Endothelial cell (in vitro differentiated cells): ENCODE data around the gene ZACN. TPM values are rescaled to one million over a fixed set of nuclear protein-coding genes. Genes with fewer than 3 reads are reported as not detected.
A peak's percentile ranks its signal among the peaks of the same experiment; 100 is the strongest.

Experiments used
- DNase-seq: peaks from one replicate; pipeline ENCODE4 v3.0.0; 2021; ENCODE audit warnings: low spot score
- H3K27ac Mint-ChIP-seq: one replicate; pipeline ENCODE4 v1.8.0; 2021; ENCODE audit warnings: mixed read lengths, inconsistent platforms; ENCODE audit not compliant: unreplicated experiment
- H3K27me3 Mint-ChIP-seq: one replicate; pipeline ENCODE4 v1.8.0; 2021; ENCODE audit warnings: mild to moderate bottlenecking, moderate library complexity, mixed read lengths, inconsistent platforms; ENCODE audit not compliant: unreplicated experiment
- H3K36me3 Mint-ChIP-seq: one replicate; pipeline ENCODE4 v1.8.0; 2021; ENCODE audit warnings: mild to moderate bottlenecking, low read depth, mixed read lengths, inconsistent platforms; ENCODE audit not compliant: unreplicated experiment
- H3K4me1 Mint-ChIP-seq: one replicate; pipeline ENCODE4 v1.8.0; 2021; ENCODE audit warnings: mild to moderate bottlenecking, mixed read lengths, inconsistent platforms; ENCODE audit not compliant: unreplicated experiment
- H3K4me3 Mint-ChIP-seq: one replicate; pipeline ENCODE4 v1.8.0; 2021; ENCODE audit warnings: mild to moderate bottlenecking, mixed read lengths, inconsistent platforms; ENCODE audit not compliant: unreplicated experiment
- H3K9me3 Mint-ChIP-seq: one replicate; pipeline ENCODE4 v1.8.0; 2021; ENCODE audit warnings: mixed read lengths, inconsistent platforms; ENCODE audit not compliant: unreplicated experiment
- total RNA-seq: library from RNA; stranded (reverse); fragmentation: NEBNext Ultra II Directional; extraction: Animal tissue kit (Norgen Biotek cat#: 25700); gene quantifications from one replicate; pipeline ENCODE4 v1.2.1, GENCODE V29; 2021; ENCODE audit not compliant: unreplicated experiment
- TF ChIP-seq, protein P1 (sequence below): fragments of 200-600 bp; sonication (generic); IDR thresholded peaks from one replicate; pipeline ENCODE4 v1.5.0; 2021; ENCODE audit warnings: antibody characterized with exemption; ENCODE audit not compliant: unreplicated experiment

Gene ZACN
- total RNA-seq, 1 donor from 2014 or later = not detected

DNA sequence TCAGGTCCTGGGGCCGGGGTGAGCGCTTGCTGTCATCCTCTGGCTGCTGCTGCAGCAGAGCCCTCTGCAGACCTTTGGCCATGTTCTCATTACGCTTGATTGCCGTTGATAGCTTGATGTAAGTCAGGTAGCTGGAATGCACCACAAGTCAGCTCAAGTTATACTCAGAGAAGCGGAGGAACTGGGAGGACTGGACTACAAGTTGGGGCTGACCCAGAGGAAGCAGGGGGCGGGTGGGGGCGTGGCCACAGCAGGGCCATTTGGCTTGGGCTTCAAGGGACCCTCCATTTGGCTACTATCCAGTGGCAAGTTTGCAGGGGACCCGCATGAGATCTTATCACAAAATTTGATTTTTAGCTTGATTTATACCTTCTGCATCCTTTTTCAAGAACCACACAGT, 32.9 kb upstream of the ZACN start:
- TF ChIP-seq, protein P1, sequence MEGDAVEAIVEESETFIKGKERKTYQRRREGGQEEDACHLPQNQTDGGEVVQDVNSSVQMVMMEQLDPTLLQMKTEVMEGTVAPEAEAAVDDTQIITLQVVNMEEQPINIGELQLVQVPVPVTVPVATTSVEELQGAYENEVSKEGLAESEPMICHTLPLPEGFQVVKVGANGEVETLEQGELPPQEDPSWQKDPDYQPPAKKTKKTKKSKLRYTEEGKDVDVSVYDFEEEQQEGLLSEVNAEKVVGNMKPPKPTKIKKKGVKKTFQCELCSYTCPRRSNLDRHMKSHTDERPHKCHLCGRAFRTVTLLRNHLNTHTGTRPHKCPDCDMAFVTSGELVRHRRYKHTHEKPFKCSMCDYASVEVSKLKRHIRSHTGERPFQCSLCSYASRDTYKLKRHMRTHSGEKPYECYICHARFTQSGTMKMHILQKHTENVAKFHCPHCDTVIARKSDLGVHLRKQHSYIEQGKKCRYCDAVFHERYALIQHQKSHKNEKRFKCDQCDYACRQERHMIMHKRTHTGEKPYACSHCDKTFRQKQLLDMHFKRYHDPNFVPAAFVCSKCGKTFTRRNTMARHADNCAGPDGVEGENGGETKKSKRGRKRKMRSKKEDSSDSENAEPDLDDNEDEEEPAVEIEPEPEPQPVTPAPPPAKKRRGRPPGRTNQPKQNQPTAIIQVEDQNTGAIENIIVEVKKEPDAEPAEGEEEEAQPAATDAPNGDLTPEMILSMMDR = no peak
- DNase-seq = no peak
- Mint-ChIP-seq H3K27ac (no peak overlapping the region), H3K4me3 (no peak overlapping the region), H3K4me1 (no peaks in the 10 kb centered on the region), H3K9me3 (no peaks in the 10 kb centered on the region), H3K27me3 (no peaks in the 10 kb centered on the region), H3K36me3 (peaks cover 65% of the 10 kb centered on the region)

DNA sequence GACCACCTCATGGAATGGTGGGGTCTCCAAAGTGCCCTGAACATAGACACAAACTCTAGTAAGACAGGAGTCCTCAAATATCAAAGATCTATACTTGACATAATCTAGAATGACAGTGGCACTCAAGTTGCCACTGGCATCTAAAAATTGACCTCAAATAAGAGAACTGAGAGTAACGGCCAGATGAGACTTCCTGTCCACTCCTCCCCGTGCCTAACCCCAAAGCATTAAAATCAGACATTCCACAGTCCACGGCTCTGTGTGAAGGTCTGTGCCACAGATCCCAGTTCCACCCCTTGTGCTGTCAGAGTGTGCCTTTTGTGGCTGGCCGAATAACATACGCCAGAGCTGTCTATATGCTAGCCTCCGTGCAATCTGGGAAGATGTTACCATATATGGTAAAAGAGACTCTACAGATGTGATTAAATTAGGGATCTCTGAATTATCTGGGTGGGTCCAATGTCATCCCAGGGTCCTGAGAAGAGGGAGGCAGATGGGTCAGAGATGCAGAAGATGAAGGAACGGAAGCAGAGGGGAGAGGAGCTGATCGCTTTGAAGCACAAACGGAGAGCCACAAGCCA, 30.9 kb upstream of the ZACN start:
- no peak for DNase-seq
- H3K9me3 Mint-ChIP-seq = no peaks in the 10 kb centered on the region
- no peak overlapping the region for H3K4me3 Mint-ChIP-seq
- TF ChIP-seq, protein P1 = no peak
- H3K27ac Mint-ChIP-seq = no peak overlapping the region
- no peaks in the 10 kb centered on the region for H3K4me1 Mint-ChIP-seq
- H3K27me3 Mint-ChIP-seq = no peaks in the 10 kb centered on the region
- H3K36me3 Mint-ChIP-seq = peaks cover 62% of the 10 kb centered on the region

DNA sequence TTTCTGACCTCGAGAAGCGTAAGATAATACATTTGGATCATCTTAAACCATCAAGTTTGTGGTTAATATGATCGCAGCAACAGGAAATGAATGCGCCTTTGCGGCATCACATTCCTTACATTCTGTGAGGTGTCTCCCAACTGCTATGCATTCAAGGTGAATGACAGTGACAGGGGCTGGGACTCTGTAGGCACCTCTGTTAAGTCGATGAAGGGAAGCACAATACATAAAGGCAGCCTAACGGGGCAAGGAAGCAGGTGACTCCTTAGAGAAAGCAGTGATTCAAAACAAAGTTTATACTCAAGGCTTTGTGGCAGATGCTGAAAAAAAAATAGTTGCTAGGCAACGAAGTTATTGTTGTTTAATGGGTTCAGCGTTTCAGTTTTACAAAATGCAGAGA, 30.3 kb upstream of the ZACN start:
- DNase-seq = no peak
- Mint-ChIP-seq H3K36me3 (peaks cover 59% of the 10 kb centered on the region), H3K9me3 (no peaks in the 10 kb centered on the region), H3K27ac (no peak overlapping the region), H3K4me1 (no peaks in the 10 kb centered on the region), H3K4me3 (no peak overlapping the region), H3K27me3 (no peaks in the 10 kb centered on the region)
- TF ChIP-seq, protein P1 = no peak

DNA sequence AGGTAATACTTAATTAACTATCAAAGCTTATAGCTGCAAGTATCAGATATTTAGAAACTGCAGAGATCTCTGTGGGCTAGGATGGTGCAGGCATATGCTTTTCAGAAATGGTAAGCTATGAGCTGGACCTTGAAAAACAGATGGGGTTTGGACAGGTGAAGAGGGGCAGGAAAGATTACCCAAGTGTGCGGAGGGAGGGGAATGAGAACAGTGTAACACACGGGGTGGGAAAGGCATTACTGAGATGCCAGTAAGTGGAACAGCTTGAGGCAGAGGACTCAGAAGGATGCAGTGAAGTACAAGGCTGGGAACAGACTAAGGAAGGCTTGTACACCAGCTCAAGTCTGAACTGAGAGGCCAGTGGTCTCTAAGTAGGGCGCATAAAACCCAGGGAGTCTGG, 29.7 kb upstream of the ZACN start:
- TF ChIP-seq, protein P1 = no peak
- Mint-ChIP-seq H3K4me3 (no peak overlapping the region), H3K4me1 (no peaks in the 10 kb centered on the region), H3K27me3 (no peaks in the 10 kb centered on the region), H3K36me3 (peaks cover 54% of the 10 kb centered on the region), H3K27ac (peak overlapping the region; percentile 6), H3K9me3 (no peaks in the 10 kb centered on the region)
- DNase-seq = no peak

DNA sequence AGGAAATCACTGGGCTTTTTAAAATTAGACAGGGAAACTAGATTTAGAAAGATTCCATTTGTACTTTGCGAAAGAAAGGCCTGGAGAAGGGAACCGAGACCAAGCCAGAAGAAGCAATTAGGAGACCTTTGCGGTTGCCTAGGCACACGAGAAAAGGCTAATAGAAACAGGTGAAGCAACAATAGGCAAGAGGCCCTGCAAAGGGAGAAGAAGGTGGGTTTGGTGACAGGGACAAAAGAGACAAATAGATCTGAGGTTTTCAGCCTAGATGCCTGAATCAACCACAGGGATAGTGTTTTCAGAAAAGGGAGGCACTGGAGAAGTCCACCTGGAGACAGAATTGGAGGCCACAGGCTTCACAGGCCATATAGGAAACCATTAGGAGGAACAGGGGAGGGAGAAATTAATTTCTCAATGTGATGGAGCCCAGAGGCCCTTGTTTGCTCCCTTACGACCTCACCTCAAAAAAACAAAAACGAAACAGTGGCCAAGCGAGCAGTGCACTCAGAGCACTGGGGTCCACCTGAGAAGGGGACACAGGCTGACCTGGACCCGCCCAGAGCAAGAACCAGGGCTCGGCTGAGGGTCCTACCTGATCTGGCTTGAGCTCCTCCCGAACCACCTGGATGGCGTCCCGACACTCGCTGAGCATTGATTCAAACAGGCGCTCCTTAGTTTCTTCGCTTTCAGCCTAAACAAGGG, 29.0 kb upstream of the ZACN start:
- H3K9me3 Mint-ChIP-seq = no peaks in the 10 kb centered on the region
- H3K27ac Mint-ChIP-seq = no peak overlapping the region
- no peaks in the 10 kb centered on the region for H3K4me1 Mint-ChIP-seq
- H3K27me3 Mint-ChIP-seq = no peaks in the 10 kb centered on the region
- TF ChIP-seq, protein P1 = no peak
- H3K4me3 Mint-ChIP-seq = peak overlapping the region; percentile 24
- H3K36me3 Mint-ChIP-seq = peaks cover 49% of the 10 kb centered on the region
- no peak for DNase-seq
